B cell (primary cell): ENCODE results near the gene DPY19L1. TPM values are rescaled to one million over a fixed set of nuclear protein-coding genes. Genes with fewer than 3 reads are reported as not detected.
"Not testable (repeated sequence)": the region's sequence is repeated elsewhere in the genome, so short reads cannot be mapped to it uniquely, and the experiment has no call there.

ENCODE experiments used
- ATAC-seq: fragments of 200-7000 bp; cut with Tn5 transposase; one replicate; pipeline ENCODE4 v1.10.0; 2021; ENCODE audit warnings: low read depth, mild to moderate bottlenecking, moderate number of reproducible peaks, moderate library complexity
- CTCF ChIA-PET: fragments of 350-600 bp; sonication (Branson Sonifier 250); formaldehyde crosslinking; loops from one replicate; lab custom pipeline; 2021; ENCODE audit warnings: antibody characterized with exemption, inconsistent platforms; lab: Charles Lee
- POLR2A ChIA-PET: fragments of 350-600 bp; sonication (Branson Sonifier 250); formaldehyde crosslinking; loops from one replicate; lab custom pipeline; 2021; ENCODE audit warnings: antibody characterized with exemption; lab: Charles Lee
- DNase-seq: peaks from one replicate; pipeline ENCODE4 v3.0.0; 2013
- H2AFZ ChIP-seq: 2 replicates; pipeline ENCODE4 v1.6.1; 2012; ENCODE audit warnings: mild to moderate bottlenecking, low read depth, low read length; ENCODE audit not compliant: insufficient read depth, poor library complexity, severe bottlenecking
- H3K27ac ChIP-seq, 2 donors: 1 replicate in 1 of 2; 2 replicates in 1 of 2; pipeline ENCODE4 v1.5.1; 2012 to 2013; ENCODE audit warnings: low read length in 2 of 2, mild to moderate bottlenecking in 2 of 2, moderate library complexity in 1 of 2
- H3K27me3 ChIP-seq, 4 experiments: fragments of 200-600 bp in 1 of 4; sonication (generic) in 1 of 4; replicated peaks in 1 of 4; 1 replicate in 2 of 4; 2 replicates in 2 of 4; pipeline versions ENCODE4 v1.6.1 to v1.7.0; 2013 to 2016; ENCODE audit warnings: low read length in 3 of 4, mild to moderate bottlenecking in 2 of 4, mixed read lengths in 1 of 4, moderate library complexity in 1 of 4; ENCODE audit not compliant: insufficient read depth in 4 of 4, control insufficient read depth in 3 of 4; ENCODE audit errors: control extremely low read depth in 1 of 4
- H3K36me3 ChIP-seq, 2 experiments: replicated peaks in 1 of 2; 1 replicate in 1 of 2; 2 replicates in 1 of 2; pipeline versions ENCODE4 v1.6.1 to v1.7.1; 2013; ENCODE audit warnings: low read length in 1 of 2; ENCODE audit not compliant: insufficient read depth in 2 of 2, control insufficient read depth in 1 of 2; ENCODE audit errors: control extremely low read depth in 1 of 2, extremely low read depth in 1 of 2
- H3K4me1 ChIP-seq, 2 donors: fragments of 200-600 bp in 1 of 2; sonication (generic) in 1 of 2; 1 replicate in 1 of 2; 2 replicates in 1 of 2; pipeline versions ENCODE4 v1.5.1 to v1.6.1; 2013 to 2017; ENCODE audit warnings: low read length in 2 of 2; ENCODE audit not compliant: control insufficient read depth in 2 of 2, insufficient read depth in 2 of 2
- H3K4me2 ChIP-seq: replicated peaks from 2 replicates; pipeline ENCODE3; 2012; ENCODE audit warnings: mild to moderate bottlenecking, low read depth, low read length; ENCODE audit not compliant: poor library complexity, severe bottlenecking
- H3K4me3 ChIP-seq, 5 experiments: fragments of 200-600 bp in 1 of 5; sonication (generic) in 1 of 5; 1 replicate in 3 of 5; 2 replicates in 2 of 5; pipeline versions ENCODE4 v1.5.1 to v1.7.0; 2011 to 2016; ENCODE audit warnings: low read length in 4 of 5, mild to moderate bottlenecking in 4 of 5, low read depth in 2 of 5, control low read depth in 1 of 5, moderate library complexity in 1 of 5; ENCODE audit not compliant: insufficient read depth in 1 of 5; ENCODE audit errors: control extremely low read depth in 1 of 5, extremely low read depth in 1 of 5
- H3K79me2 ChIP-seq: fragments of 200-600 bp; sonication (generic); one replicate; pipeline ENCODE4 v1.6.0; 2016; ENCODE audit warnings: low read length; ENCODE audit not compliant: control insufficient read depth, insufficient read depth
- H3K9ac ChIP-seq: fragments of 200-600 bp; sonication (generic); 2 replicates; pipeline ENCODE4 v1.6.1; 2017; ENCODE audit warnings: mild to moderate bottlenecking, low read length, moderate library complexity
- H3K9me3 ChIP-seq, 3 donors: one replicate each; pipeline versions ENCODE4 v1.6.1 to v1.7.1; 2013; ENCODE audit warnings: low read length in 2 of 3; ENCODE audit not compliant: control insufficient read depth in 2 of 3, insufficient read depth in 1 of 3; ENCODE audit errors: control extremely low read depth in 1 of 3
- H4K20me1 ChIP-seq: 2 replicates; pipeline ENCODE4 v1.6.0; 2012; ENCODE audit warnings: mild to moderate bottlenecking, low read length; ENCODE audit not compliant: insufficient read depth, control insufficient read depth, poor library complexity, severe bottlenecking
- H3K27ac Mint-ChIP-seq: one replicate; pipeline ENCODE4 v1.8.0; 2021; ENCODE audit warnings: mixed read lengths
- H3K27me3 Mint-ChIP-seq: one replicate; pipeline ENCODE4 v1.8.0; 2021; ENCODE audit warnings: mixed read lengths
- H3K4me1 Mint-ChIP-seq: one replicate; pipeline ENCODE4 v1.8.0; 2021; ENCODE audit warnings: mixed read lengths
- H3K4me3 Mint-ChIP-seq: one replicate; pipeline ENCODE4 v1.8.0; 2021; ENCODE audit warnings: mixed read lengths
- H3K9me3 Mint-ChIP-seq: one replicate; pipeline ENCODE4 v1.8.0; 2022; ENCODE audit warnings: mixed read lengths; ENCODE audit not compliant: insufficient read depth
- WGBS: methylation state at CpG from one replicate; pipeline ENCODE4 v1.1.5; 2013; ENCODE audit warnings: missing lambda C conversion rate; ENCODE audit not compliant: insufficient coverage; 5-methylcytosine and 5-hydroxymethylcytosine counted together
- intact Hi-C: fragments of 100-400 bp; cut with micrococcal nuclease; formaldehyde crosslinking; loops from one replicate; pipeline ENCODE4 v1.10.0; 2022
- polyA plus RNA-seq: library from polyadenylated mRNA; depleted of rRNA; stranded (reverse); fragments of >200 nt; gene quantifications from 2 replicates; pipeline ENCODE4 v1.2.3, GENCODE V29; 2012
- total RNA-seq, 2 donors: library from RNA; stranded (reverse); fragments of 120-200 nt in 1 of 2; gene quantifications; 1 replicate in 1 of 2; 2 replicates in 1 of 2; pipeline versions ENCODE4 v1.2.3 to v1.2.4, GENCODE V29; 2013 to 2022
- TF ChIP-seq, protein P1 (sequence below): fragments of 200-600 bp; IDR thresholded peaks from one replicate; pipeline ENCODE4 v1.8.0; 2022; ENCODE audit warnings: antibody characterized with exemption, mild to moderate bottlenecking

DPY19L1 gene
- total and polyA plus RNA-seq, 2 donors (not counting 1 experiment from before 2014, with no cell fraction given): 2.0 to 13.0 TPM

DNA sequence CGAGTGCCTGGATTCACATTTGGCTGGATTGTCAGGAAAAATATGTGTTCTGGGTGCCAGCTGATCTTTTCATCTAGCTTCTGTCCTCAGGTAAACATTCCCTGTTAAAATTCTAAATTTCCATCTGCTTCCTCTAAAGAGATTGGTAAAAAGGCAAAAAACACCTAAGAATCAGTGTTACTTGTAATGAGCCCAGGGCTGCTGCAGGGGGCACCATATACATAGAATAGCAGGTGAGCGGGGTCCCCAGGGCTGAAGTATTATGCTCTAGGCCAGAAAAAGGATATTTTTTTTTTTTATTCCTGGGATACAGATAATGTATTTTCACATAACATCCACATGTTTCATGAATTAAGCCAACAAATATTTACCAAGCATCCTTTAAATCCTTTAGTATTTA is 18.4 kb upstream of the DPY19L1 start:
- H3K36me3 ChIP-seq, CTCF ChIA-PET, H3K4me1 Mint-ChIP-seq, H3K9me3 ChIP-seq, H3K27ac Mint-ChIP-seq, H3K9me3 Mint-ChIP-seq, POLR2A ChIA-PET, H3K4me3 ChIP-seq, H3K4me2 ChIP-seq, H3K4me3 Mint-ChIP-seq, H3K9ac ChIP-seq, intact Hi-C loops, H3K27ac ChIP-seq, H3K27me3 ChIP-seq, H2AFZ ChIP-seq, H4K20me1 ChIP-seq, H3K79me2 ChIP-seq, H3K4me1 ChIP-seq, DNase-seq: not testable (repeated sequence)
- TF ChIP-seq, protein P1, sequence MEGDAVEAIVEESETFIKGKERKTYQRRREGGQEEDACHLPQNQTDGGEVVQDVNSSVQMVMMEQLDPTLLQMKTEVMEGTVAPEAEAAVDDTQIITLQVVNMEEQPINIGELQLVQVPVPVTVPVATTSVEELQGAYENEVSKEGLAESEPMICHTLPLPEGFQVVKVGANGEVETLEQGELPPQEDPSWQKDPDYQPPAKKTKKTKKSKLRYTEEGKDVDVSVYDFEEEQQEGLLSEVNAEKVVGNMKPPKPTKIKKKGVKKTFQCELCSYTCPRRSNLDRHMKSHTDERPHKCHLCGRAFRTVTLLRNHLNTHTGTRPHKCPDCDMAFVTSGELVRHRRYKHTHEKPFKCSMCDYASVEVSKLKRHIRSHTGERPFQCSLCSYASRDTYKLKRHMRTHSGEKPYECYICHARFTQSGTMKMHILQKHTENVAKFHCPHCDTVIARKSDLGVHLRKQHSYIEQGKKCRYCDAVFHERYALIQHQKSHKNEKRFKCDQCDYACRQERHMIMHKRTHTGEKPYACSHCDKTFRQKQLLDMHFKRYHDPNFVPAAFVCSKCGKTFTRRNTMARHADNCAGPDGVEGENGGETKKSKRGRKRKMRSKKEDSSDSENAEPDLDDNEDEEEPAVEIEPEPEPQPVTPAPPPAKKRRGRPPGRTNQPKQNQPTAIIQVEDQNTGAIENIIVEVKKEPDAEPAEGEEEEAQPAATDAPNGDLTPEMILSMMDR: peak; percentile 27
- ATAC-seq: peak; percentile 43
- WGBS: 100% methylated on average over 1 of the region's 2 CpGs
- H3K27me3 Mint-ChIP-seq: peaks cover 23% of the 10 kb centered on the region

DNA sequence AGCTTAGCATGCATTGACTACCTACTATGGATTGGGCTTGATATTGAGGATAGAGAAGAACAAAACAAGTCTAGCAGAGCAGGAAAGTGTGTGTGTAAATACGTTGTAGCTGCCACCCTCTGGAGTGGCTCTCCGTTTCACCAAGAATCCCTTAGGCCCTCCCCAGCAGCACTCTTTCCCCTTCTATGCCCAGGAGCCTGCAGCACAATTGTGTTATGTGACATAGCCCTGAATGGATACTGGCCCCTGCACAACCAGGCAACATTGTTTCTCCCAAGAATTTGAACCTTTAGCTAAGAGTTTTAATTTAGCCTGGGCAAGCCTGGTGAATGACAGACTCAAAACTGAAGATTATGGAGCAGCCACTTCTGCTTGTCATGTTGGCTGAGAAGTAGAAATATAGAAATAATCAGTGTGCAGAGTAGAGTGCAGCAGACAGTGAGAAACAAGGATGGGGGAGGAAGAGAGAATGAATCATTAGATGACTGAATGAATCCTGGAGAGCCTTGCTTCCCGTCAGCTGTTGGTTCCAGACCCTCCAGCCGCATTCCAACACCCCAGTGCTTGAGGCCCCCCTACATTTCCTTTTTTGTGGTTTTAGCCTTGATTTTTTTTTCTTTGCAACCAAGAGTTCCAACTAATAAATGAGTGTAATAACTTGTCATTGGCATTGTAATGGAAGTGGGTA is 16.3 kb upstream of the DPY19L1 start:
- ATAC-seq, DNase-seq, H4K20me1 ChIP-seq, H3K27ac Mint-ChIP-seq, H3K4me3 ChIP-seq, H3K9ac ChIP-seq, H3K9me3 ChIP-seq, POLR2A ChIA-PET, H3K9me3 Mint-ChIP-seq, CTCF ChIA-PET, H2AFZ ChIP-seq, H3K79me2 ChIP-seq, H3K27ac ChIP-seq, H3K27me3 ChIP-seq, H3K36me3 ChIP-seq, H3K4me1 ChIP-seq, H3K4me1 Mint-ChIP-seq, intact Hi-C loops, H3K4me2 ChIP-seq, H3K4me3 Mint-ChIP-seq: not testable (repeated sequence)
- WGBS: 100% methylated on average over 1 of the region's 4 CpGs
- H3K27me3 Mint-ChIP-seq: peaks cover 26% of the 10 kb centered on the region

DNA sequence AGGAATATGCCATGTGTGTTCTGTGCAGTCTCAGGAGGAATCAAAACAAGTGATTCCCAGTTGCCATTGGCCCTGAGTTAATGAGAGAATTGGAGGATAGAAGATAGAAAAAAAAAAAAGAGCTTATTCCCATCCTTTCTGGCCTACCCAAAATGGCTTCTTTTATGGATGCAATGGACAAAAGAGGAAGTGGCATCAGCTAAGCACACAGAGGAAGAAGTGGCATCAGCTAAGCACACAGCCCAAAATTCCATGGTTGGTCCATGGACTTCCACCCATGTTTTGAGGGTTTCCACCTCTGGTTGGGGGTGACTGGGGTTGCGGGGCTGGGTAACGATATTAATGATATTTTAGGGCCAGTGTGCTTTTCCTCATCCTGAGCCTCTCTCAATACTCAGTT is 11.1 kb upstream of the DPY19L1 start:
- H3K27ac ChIP-seq, H3K36me3 ChIP-seq, H3K79me2 ChIP-seq, H3K9ac ChIP-seq, H4K20me1 ChIP-seq, H3K27me3 ChIP-seq, H3K4me1 ChIP-seq, H3K4me3 ChIP-seq, DNase-seq, CTCF ChIA-PET, ATAC-seq, H3K4me2 ChIP-seq, H3K9me3 Mint-ChIP-seq, H3K27ac Mint-ChIP-seq, H3K4me1 Mint-ChIP-seq, intact Hi-C loops, H3K4me3 Mint-ChIP-seq, H3K9me3 ChIP-seq, POLR2A ChIA-PET, H2AFZ ChIP-seq: not testable (repeated sequence)
- no CpG with 5 or more reads among the region's 2 CpGs for WGBS
- H3K27me3 Mint-ChIP-seq: peaks cover 21% of the 10 kb centered on the region
